Renal pelvis (tissue), 4 donors: ENCODE measurements around the gene LRMDA. TPM values are rescaled to one million over a fixed set of nuclear protein-coding genes. Genes with fewer than 3 reads are reported as not detected.

ENCODE experiments used
- DNase-seq: peaks from one replicate; pipeline ENCODE4 v3.0.0-alpha.2; 2013
- polyA plus RNA-seq, 3 donors: library from polyadenylated mRNA; unstranded; fragments of 120-200 nt; gene quantifications; one replicate each; pipeline ENCODE4 v1.2.1, GENCODE V29; 2013; ENCODE audit not compliant: insufficient read length in 3 of 3

Gene LRMDA
- polyA plus RNA-seq, 3 donors, result 16.3 to 24.7 (median 22.1) TPM

GRCh38 chr10:75469006-75469616 lies 37.7 kb downstream of the LRMDA start:
- DNase-seq, result no peak

GRCh38 chr10:75470901-75471300 lies 39.5 kb downstream of the LRMDA start:
- DNase-seq, result no peak

GRCh38 chr10:75472685-75473084 lies 41.3 kb downstream of the LRMDA start:
- no peak for DNase-seq

GRCh38 chr10:75474106-75474505 lies 42.7 kb downstream of the LRMDA start:
- no peak for DNase-seq

- no peak for DNase-seq
Measured at GRCh38 chr10:75475460-75476182, 44.2 kb downstream of the LRMDA start.

GRCh38 chr10:75476569-75476968 lies 45.1 kb downstream of the LRMDA start:
- DNase-seq, result no peak

- DNase-seq, result no peak
Measured at GRCh38 chr10:75476985-75477384, 45.6 kb downstream of the LRMDA start.

GRCh38 chr10:75477680-75478079 lies 46.3 kb downstream of the LRMDA start:
- DNase-seq, result no peak

- no peak for DNase-seq
Measured at GRCh38 chr10:75480374-75480773, 49.0 kb downstream of the LRMDA start.

- DNase-seq, result no peak
Measured at GRCh38 chr10:75483188-75483587, 51.8 kb downstream of the LRMDA start.

- no peak for DNase-seq
Measured at GRCh38 chr10:75484717-75485116, 53.3 kb downstream of the LRMDA start.

- no peak for DNase-seq
Measured at GRCh38 chr10:75486591-75486990, 55.2 kb downstream of the LRMDA start.

- DNase-seq, result no peak
Measured at GRCh38 chr10:75487087-75487754, 55.8 kb downstream of the LRMDA start.

GRCh38 chr10:75487755-75488125 lies 56.3 kb downstream of the LRMDA start:
- DNase-seq, result no peak

- no peak for DNase-seq
Measured at GRCh38 chr10:75492173-75492925, 60.9 kb downstream of the LRMDA start.

GRCh38 chr10:75493464-75493863 lies 62.0 kb downstream of the LRMDA start:
- DNase-seq, result no peak

- DNase-seq, result no peak
Measured at GRCh38 chr10:75495434-75496190, 64.2 kb downstream of the LRMDA start.

- DNase-seq, result no peak
Measured at GRCh38 chr10:75496191-75496567, 64.8 kb downstream of the LRMDA start.

GRCh38 chr10:75497997-75498883 lies 66.8 kb downstream of the LRMDA start:
- DNase-seq, result peak; percentile 49

- no peak for DNase-seq
Measured at GRCh38 chr10:75498884-75499350, 67.5 kb downstream of the LRMDA start.
